ENCODE data around the gene SCARB1.

The SCARB1 gene

DNA sequence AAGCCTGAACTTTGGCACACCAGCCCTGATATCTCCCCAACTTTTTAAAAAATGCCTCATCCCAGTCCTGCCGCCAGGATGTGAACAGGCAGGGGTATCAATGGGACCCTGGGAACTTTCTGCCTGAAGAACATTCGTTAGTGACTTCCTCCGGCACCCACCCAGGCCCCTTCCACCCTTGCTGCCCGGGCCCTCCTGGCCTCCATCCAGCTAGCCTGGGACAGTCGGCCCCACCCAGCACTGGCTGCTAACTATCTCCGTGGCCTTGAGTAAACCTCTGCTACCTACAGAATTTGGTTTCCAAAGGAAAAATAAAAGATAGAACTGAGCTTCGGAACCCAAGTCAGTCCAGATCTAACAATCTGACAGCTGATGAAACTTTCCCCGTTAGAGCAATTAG is 14.3 kb downstream of the SCARB1 start:
- Histone ChIP-seq H3K27me3 (ENCODE audit: control insufficient read depth, insufficient read depth, low read length) (no peaks in the 10 kb centered on the region), H3K36me3 (ENCODE audit: control insufficient read depth, insufficient read depth, low read length) (no peaks in the 10 kb centered on the region), H3K9me3 (ENCODE audit: control insufficient read depth, insufficient read depth, low read length) (no peaks in the 10 kb centered on the region), H3K27ac (ENCODE audit: low read depth, low read length) (no peak overlapping the region), H3K4me1 (ENCODE audit: control insufficient read depth, insufficient read depth, low read length) (no peaks in the 10 kb centered on the region), H3K9ac (ENCODE audit: low read depth, low read length) (no peak overlapping the region), H3K4me3 (ENCODE audit: low read depth, low read length) (no peak overlapping the region)

DNA sequence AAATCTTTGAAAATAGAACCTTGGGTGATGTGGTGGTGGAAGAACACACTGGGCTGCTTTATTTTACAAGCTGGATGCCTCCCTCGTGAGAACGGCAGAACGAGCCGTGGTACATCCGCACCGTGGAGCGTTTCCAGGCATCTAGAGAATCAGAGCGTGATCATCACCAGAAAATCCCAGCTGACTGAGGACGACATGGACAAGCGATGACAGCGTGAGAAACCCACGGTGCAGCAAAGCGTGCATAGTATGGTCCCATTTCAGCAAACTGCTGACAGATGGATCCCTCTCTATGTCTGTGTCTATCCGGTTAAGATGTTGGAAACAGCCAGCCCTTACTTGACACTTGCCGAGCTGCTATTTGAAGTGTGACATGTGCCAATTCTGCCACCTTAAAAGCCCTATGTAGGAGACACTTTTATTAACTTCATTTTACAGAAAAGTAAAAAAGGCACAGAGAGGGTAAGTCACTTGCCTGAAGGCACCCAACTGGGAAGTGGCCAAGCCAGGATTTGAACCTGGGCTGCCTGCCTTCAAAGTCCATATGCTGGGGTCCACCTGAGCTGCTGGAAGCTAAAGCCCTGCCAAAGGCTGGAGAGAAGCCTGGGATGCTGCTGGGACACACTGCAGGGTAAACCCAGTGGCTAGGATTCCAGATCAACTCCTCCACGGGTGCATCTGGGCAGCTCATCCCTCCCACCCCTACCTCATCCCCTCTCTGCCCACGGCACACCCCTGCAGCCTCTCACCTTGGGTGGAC is 14.9 kb downstream of the SCARB1 start:
- no peaks in the 10 kb centered on the region for H3K9me3 ChIP-seq (ENCODE audit: control insufficient read depth, insufficient read depth, low read length)
- H3K27ac ChIP-seq (ENCODE audit: low read depth, low read length) = no peak overlapping the region
- no peaks in the 10 kb centered on the region for H3K36me3 ChIP-seq (ENCODE audit: control insufficient read depth, insufficient read depth, low read length)
- H3K9ac ChIP-seq (ENCODE audit: low read depth, low read length) = no peak overlapping the region
- no peaks in the 10 kb centered on the region for H3K4me1 ChIP-seq (ENCODE audit: control insufficient read depth, insufficient read depth, low read length)
- no peak overlapping the region for H3K4me3 ChIP-seq (ENCODE audit: low read depth, low read length)
- H3K27me3 ChIP-seq (ENCODE audit: control insufficient read depth, insufficient read depth, low read length) = no peaks in the 10 kb centered on the region

DNA sequence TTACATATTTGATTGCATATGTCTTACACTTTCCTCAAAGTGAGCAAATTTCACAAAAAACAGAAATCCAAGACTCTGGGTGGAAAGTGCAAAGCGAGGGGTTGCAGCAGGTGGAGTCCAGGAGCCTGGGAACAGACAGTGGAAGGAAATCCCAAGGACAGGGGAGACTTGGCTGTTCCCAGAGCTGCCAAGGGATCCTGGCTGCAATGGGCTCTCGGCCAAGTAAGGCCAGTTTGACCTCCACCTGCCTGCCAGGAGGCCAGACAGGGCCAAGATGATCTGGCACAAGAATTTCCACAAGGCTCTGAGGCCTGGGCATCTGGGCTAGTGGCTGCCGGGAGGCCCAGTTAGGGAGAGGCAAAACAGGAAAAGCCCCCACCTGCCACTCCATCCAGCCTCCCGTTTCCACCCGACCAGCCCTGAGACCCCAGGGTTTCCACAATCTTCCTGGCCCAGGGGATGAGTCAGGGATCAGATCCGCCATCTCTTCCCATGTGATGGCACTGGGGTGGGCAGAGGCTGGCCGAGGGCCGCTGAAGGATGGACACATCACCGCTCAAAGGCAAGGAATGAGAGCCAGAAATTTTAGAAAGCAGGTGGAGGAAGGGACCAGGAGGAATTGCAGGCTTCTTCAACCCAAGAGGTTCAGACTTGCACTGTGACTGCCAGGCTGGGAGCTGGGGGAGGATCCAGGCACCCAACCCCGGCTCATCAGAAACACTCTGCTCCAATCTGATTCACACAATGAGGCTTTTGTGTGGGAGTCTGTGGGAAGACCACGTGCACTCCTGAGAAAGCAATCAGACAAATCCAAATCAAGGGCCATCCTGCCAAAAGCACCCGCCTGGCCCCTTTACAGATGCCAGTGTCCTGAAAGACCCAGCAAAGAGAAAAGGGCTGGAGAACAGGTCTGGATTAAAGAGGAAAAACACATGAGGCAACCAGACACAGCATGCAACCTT is 16.3 kb downstream of the SCARB1 start:
- Histone ChIP-seq H3K4me1 (ENCODE audit: control insufficient read depth, insufficient read depth, low read length) (no peaks in the 10 kb centered on the region), H3K9me3 (ENCODE audit: control insufficient read depth, insufficient read depth, low read length) (no peaks in the 10 kb centered on the region), H3K9ac (ENCODE audit: low read depth, low read length) (no peak overlapping the region), H3K36me3 (ENCODE audit: control insufficient read depth, insufficient read depth, low read length) (no peaks in the 10 kb centered on the region), H3K27ac (ENCODE audit: low read depth, low read length) (no peak overlapping the region), H3K27me3 (ENCODE audit: control insufficient read depth, insufficient read depth, low read length) (no peaks in the 10 kb centered on the region), H3K4me3 (ENCODE audit: low read depth, low read length) (no peak overlapping the region)

DNA sequence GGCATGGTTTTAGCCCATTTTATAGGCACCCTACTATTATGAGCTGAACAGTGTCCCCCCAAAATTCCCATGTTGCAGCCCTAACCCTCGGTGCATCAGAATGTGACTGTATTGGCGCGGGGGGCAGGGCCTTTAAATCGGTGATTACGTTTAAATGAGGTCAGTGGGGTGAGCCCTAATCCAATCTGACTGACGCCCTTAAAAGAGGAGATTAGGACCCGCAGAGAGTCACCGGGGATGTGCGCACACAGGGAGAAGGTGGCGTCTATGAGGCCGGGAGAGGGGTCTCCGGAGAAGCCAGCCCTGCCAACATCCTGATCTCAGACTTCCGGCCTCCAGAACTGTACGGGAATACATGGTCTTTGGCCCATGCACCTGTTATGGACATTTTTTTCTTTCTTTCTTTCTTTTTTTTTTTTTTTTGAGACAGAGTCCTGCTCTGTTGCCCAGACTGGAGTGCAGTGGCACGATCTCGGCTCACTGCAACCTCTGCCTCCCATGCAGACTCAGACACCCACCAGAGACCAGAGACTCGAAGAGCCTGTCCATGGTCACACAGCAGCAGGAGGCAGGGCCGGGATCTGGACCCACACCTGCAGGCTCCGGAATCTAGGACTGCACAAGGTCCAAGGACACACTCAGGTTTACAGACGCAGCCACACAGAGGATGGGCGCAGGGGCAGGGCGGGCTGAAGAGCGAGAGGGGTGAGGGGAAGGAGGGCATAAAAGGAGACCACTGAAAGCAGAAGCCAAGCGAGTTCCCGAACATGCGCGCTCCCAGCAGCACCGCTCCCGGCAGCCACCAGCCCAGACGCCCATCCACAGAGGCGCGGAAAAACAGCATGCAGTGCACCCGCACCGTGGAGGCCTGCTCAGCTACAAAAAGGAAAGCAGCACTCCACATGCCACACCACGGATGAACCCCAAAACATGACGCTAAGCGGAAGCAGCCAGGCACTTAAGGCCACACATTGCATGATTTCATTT is 19.0 kb downstream of the SCARB1 start:
- Histone ChIP-seq H3K9ac (ENCODE audit: low read depth, low read length) (no peak overlapping the region), H3K27me3 (ENCODE audit: control insufficient read depth, insufficient read depth, low read length) (no peaks in the 10 kb centered on the region), H3K27ac (ENCODE audit: low read depth, low read length) (no peak overlapping the region), H3K4me1 (ENCODE audit: control insufficient read depth, insufficient read depth, low read length) (no peaks in the 10 kb centered on the region), H3K36me3 (ENCODE audit: control insufficient read depth, insufficient read depth, low read length) (no peaks in the 10 kb centered on the region), H3K9me3 (ENCODE audit: control insufficient read depth, insufficient read depth, low read length) (no peaks in the 10 kb centered on the region), H3K4me3 (ENCODE audit: low read depth, low read length) (no peak overlapping the region)

DNA sequence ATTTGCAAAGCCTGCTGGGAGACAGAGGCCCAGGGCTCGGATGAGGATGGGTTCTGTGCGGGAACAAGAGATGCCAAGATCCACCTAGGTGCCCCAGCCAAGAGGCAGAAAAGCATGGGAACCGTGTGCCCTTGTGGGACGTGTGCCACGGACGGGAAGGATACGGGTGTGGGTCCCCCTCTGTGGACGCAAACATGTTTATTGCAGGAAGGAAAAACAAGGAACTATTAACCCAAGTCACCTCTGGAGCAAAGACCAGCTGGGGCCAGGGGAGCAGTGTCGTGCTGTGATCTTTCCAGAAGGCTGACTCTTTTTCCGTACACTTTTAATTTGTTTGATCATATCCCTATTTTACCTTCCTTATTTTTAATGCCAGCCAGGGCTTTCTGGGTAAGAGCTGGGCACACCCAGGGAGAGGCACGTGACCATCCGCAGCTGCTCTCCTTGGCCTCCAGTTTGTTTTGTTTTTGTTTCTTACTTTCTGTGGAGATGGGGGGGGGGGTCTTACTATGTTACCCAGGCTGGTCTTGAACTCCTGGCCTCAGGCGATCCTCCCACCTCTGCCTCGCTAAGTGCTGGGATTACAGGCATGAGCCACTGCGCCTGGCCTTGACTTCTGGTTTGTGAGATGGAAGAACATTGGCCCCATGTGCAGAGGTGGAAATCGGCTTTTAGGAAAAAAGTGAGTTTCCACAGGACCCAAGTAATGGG is 20.7 kb downstream of the SCARB1 start:
- Histone ChIP-seq H3K27ac (ENCODE audit: low read depth, low read length) (no peak overlapping the region), H3K4me1 (ENCODE audit: control insufficient read depth, insufficient read depth, low read length) (no peaks in the 10 kb centered on the region), H3K36me3 (ENCODE audit: control insufficient read depth, insufficient read depth, low read length) (no peaks in the 10 kb centered on the region), H3K4me3 (ENCODE audit: low read depth, low read length) (no peak overlapping the region), H3K9me3 (ENCODE audit: control insufficient read depth, insufficient read depth, low read length) (no peaks in the 10 kb centered on the region), H3K9ac (ENCODE audit: low read depth, low read length) (no peak overlapping the region), H3K27me3 (ENCODE audit: control insufficient read depth, insufficient read depth, low read length) (no peaks in the 10 kb centered on the region)

DNA sequence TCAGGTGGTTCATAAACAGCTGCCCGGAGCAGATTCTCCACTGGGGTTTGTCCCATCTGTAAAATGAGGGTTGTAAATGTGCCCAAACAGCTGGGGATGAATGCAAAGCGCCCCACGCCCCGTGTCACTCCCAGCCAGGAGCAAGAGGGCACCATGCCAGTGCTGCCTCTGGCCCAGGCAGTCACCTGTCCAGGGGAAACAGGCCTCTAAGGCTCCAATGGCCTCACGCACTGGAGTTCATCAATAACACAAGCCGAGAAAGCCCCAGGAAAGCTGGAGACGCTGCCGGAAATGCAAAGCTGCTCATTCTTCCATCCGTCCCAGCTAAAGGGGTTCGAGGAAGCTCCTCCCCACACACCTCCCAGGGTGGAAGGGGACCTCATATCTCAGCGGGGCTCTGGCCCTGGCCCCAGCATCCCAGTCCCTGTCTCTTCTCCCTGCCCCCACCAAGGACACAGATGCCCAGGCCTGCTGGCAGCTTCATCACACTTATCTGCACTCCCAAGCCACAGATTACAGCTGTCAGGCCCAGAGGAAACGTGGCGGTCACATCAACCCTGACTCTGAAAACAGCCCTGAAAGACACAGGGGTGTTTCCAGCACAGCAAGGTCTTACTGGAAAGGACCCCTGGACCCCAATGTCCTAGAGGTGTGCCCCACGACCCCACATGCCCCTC is 21.5 kb downstream of the SCARB1 start:
- H3K36me3 ChIP-seq (ENCODE audit: control insufficient read depth, insufficient read depth, low read length) = no peaks in the 10 kb centered on the region
- H3K4me1 ChIP-seq (ENCODE audit: control insufficient read depth, insufficient read depth, low read length) = no peaks in the 10 kb centered on the region
- H3K27ac ChIP-seq (ENCODE audit: low read depth, low read length) = no peak overlapping the region
- H3K4me3 ChIP-seq (ENCODE audit: low read depth, low read length) = no peak overlapping the region
- no peaks in the 10 kb centered on the region for H3K27me3 ChIP-seq (ENCODE audit: control insufficient read depth, insufficient read depth, low read length)
- H3K9ac ChIP-seq (ENCODE audit: low read depth, low read length) = no peak overlapping the region
- no peaks in the 10 kb centered on the region for H3K9me3 ChIP-seq (ENCODE audit: control insufficient read depth, insufficient read depth, low read length)

DNA sequence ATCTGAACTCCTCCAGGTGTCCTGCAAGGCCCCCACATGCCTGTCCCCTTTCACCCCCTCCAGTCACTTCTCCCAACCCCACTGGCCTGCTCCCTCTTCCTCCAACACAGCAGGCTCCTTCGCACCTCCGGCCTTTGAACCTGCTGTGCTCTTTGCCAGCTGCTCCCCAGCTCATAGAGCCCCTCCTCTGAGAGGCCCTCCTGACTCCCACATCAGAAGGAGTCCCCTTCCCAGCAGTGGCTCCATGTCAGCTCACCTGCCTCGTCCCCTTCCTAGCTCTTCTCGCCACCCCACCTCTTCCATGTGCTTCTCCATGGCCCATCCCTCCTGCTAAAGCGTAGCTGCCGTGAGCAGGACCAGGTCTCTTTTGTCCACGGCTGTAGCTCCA is 22.1 kb downstream of the SCARB1 start:
- Histone ChIP-seq H3K27me3 (ENCODE audit: control insufficient read depth, insufficient read depth, low read length) (no peaks in the 10 kb centered on the region), H3K36me3 (ENCODE audit: control insufficient read depth, insufficient read depth, low read length) (no peaks in the 10 kb centered on the region), H3K4me3 (ENCODE audit: low read depth, low read length) (no peak overlapping the region), H3K27ac (ENCODE audit: low read depth, low read length) (no peak overlapping the region), H3K9me3 (ENCODE audit: control insufficient read depth, insufficient read depth, low read length) (no peaks in the 10 kb centered on the region), H3K9ac (ENCODE audit: low read depth, low read length) (no peak overlapping the region), H3K4me1 (ENCODE audit: control insufficient read depth, insufficient read depth, low read length) (no peaks in the 10 kb centered on the region)

DNA sequence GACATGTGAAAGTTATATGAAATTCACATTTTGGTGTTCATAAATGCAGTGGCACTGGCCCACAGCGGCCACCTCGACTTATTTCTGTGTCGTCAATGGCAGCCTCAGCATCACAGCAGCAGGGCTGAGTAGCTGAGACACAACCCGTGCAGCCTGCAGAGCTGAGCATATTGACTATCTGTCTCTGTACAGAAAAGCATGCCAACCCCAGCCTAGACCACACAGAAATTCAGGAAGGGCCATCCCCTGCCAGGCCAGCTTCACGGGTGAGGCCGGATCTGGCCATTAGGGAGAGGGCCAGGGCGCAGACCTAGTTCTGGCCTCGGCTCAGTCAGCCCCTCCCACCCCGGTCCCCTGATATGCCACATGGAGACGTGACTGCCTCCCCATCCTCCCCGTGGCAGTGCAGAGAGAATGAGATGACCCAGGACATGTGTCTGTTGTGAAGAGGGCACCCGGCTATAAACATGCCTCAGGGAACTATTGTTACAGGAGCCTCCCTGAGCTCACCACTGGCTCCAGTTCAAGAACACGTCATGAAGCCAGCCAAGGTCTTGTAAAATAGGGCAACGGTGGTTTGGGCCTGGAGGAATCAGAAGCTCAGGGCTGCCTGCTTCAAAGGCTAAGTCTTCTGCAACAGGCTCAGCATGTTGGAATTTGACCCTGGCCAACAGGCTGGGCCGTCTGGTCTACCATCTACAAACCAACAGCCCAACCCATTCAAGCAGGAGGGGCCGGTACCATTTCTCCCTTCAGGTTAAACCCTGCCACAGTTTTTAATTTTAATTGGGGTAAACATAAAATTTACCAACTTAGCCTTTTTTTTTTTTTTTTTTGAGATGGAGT is 25.5 kb downstream of the SCARB1 start:
- Histone ChIP-seq H3K27ac (ENCODE audit: low read depth, low read length) (no peak overlapping the region), H3K4me1 (ENCODE audit: control insufficient read depth, insufficient read depth, low read length) (peaks cover 8% of the 10 kb centered on the region), H3K9ac (ENCODE audit: low read depth, low read length) (no peak overlapping the region), H3K9me3 (ENCODE audit: control insufficient read depth, insufficient read depth, low read length) (no peaks in the 10 kb centered on the region), H3K4me3 (ENCODE audit: low read depth, low read length) (no peak overlapping the region), H3K27me3 (ENCODE audit: control insufficient read depth, insufficient read depth, low read length) (no peaks in the 10 kb centered on the region), H3K36me3 (ENCODE audit: control insufficient read depth, insufficient read depth, low read length) (no peaks in the 10 kb centered on the region)

DNA sequence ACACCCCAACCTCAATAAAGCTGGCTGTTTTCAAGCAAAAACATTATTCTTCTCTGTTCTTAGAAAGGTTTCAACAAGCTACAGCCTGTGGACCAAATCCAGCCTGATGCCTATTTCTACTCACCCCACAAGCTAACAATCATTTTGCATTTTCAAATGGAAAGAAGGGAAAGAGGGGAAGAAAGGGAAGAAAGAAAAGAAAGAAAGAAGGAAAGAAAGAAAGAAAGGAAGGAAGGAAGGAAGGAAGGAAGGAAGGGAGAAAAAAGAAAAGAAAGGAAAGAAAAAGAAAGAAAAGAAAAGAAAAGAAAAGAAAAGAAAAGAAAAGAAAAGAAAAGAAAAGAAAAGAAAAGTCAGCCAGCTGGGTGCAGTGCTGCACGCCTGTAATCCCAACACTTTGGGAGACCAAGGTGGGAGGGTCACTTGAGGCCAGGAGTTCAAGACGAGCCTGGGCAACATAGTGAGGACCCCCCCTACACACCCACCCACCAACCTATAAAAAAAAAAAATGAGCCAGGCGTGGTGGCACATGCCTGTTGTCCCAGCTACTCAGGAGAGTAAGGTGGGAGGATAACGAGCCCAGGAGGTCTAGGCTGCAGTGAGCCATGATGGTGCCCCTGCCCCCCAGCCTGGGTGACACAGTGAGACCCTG is 26.3 kb downstream of the SCARB1 start:
- Histone ChIP-seq H3K9ac (ENCODE audit: low read depth, low read length) (no peak overlapping the region), H3K27ac (ENCODE audit: low read depth, low read length) (no peak overlapping the region), H3K4me3 (ENCODE audit: low read depth, low read length) (no peak overlapping the region), H3K36me3 (ENCODE audit: control insufficient read depth, insufficient read depth, low read length) (no peaks in the 10 kb centered on the region), H3K9me3 (ENCODE audit: control insufficient read depth, insufficient read depth, low read length) (no peaks in the 10 kb centered on the region), H3K4me1 (ENCODE audit: control insufficient read depth, insufficient read depth, low read length) (peaks cover 12% of the 10 kb centered on the region), H3K27me3 (ENCODE audit: control insufficient read depth, insufficient read depth, low read length) (no peaks in the 10 kb centered on the region)
